GM19351 (cell line): ENCODE results near the gene DNAJC4.
A peak's percentile ranks its signal among the peaks of the same experiment; 100 is the strongest.

ENCODE experiments used
- ATAC-seq: cut with Tn5 transposase; IDR thresholded peaks from one replicate; pipeline ENCODE4 v1.9.1; 2021; ENCODE audit warnings: mild to moderate bottlenecking, moderate library complexity; ENCODE audit not compliant: unreplicated experiment

The DNAJC4 gene

GRCh38 chr11:64269540-64270220 is 39.3 kb downstream of the DNAJC4 start:
- peak; percentile 67 for ATAC-seq

DNA sequence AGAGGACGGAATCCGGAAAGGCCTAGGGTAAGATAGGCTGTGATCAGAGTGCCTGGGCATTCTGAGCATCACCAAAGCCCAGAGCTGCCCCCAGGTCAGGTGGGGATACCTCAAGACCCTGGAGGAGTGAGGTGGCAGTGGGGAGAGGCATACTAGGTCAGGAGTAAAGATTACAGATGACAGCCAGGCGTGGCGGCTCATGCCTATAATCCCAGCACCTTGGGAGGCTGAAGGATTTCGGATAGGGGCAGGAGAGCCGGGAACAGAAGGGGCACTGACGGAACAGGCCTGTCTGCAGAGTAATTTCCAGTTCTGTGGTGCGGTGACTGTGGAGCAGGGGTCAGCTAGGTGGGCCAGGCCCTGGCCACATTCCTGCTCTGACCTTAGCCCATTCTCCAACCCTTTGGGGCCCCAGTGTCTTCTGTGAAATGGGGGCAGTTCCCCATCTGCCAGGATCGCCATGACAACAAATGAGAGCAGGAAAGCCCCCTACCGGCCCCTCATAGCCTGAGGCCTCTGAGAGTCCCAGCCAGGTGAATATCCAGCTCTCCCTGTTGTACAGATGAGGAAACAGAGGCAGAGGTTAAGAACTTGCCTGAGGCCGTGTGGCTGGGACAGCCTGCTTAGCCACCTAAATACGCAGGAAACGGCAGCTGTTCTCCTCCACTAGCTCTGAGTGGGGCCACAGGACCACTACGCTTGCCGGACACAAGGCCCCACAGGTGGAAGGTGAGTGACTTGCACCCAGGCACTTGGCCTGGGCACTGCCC is 44.9 kb downstream of the DNAJC4 start:
- ATAC-seq = no peak

- ATAC-seq = no peak
Observed at GRCh38 chr11:64275841-64276240, 45.5 kb downstream of the DNAJC4 start.

GRCh38 chr11:64276653-64277431 is 46.5 kb downstream of the DNAJC4 start:
- no peak for ATAC-seq

DNA sequence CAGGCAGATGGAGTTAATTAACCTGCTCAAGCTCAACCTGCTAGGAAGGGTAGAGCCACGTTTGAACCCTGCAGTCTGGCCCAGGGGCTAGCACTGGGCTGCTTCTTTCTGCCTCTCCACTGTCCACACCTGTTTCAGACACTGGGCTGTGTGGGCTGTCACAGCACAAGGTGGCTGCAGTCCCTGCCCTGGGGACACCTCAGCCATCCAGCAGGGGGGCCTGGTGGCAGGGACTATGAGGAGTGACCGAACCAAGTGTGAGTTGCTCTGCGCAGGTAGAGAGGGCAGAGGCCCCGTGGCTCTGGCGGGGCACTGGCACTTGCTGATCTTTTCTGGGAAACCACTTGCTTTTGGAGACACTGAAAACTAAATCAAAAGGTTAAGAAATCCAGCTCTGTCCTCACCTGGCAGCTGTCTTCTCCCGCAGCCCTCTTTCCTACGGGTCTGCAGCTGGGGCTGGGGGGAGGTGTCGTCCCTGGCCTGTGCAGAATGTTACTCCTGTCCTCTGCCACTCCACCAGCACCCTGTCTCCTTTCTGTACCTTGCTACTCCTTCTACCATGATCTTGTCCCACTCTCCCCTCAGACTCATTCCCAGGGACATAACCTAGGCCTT is 48.3 kb downstream of the DNAJC4 start:
- ATAC-seq = no peak

- ATAC-seq = no peak
Observed at GRCh38 chr11:64281957-64282770, 51.8 kb downstream of the DNAJC4 start.

- no peak for ATAC-seq
Observed at GRCh38 chr11:64283092-64283491, 52.7 kb downstream of the DNAJC4 start.
